ENCODE measurements around the gene TRABD2B.

The TRABD2B gene

GRCh38 chr1:47767741-47768100 is 229.5 kb downstream of the TRABD2B start:
- no peak for ATAC-seq (ENCODE audit: insufficient read depth, low read depth)

GRCh38 chr1:47766832-47767740 is 230.1 kb downstream of the TRABD2B start:
- Histone ChIP-seq H3K27me3 (ENCODE audit: insufficient read depth, low read length, poor library complexity) (peaks cover 8% of the 10 kb centered on the region), H3K9ac (ENCODE audit: low read depth, low read length) (no peak overlapping the region), H3K4me2 (ENCODE audit: insufficient read depth, low read length) (no peak overlapping the region), H3K4me1 (ENCODE audit: insufficient read depth, low read length) (no peaks in the 10 kb centered on the region), H3K9me3 (ENCODE audit: insufficient read depth, low read length, severe bottlenecking) (no peaks in the 10 kb centered on the region), H2AFZ (ENCODE audit: low read depth, low read length) (no peak overlapping the region), H3K4me3 (ENCODE audit: low read depth in 1 of 2, low read length in 2 of 2) (no peak overlapping the region), H4K20me1 (ENCODE audit: insufficient read depth, low read length) (no peaks in the 10 kb centered on the region), H3K36me3 (ENCODE audit: insufficient read depth, low read length) (no peaks in the 10 kb centered on the region), H3K27ac (ENCODE audit: low read length) (no peak overlapping the region), H3K79me2 (ENCODE audit: insufficient read depth, low read length) (no peaks in the 10 kb centered on the region)
- DNase-seq, result no peak
- no peak for TF ChIP-seq EZH2 (IDR thresholded peaks at IDR 0.05; ENCODE audit: borderline replicate concordance, low read depth, low read length, severe bottlenecking)
- TF ChIP-seq CTCF (IDR thresholded peaks at IDR 0.05; ENCODE audit: borderline replicate concordance, extremely low read depth, low read length, poor library complexity, severe bottlenecking), result no peak
- ATAC-seq (ENCODE audit: insufficient read depth, low read depth), result no peak

More at GRCh38 chr1:47767741-47768100, 229.5 kb downstream of the TRABD2B start:
- no peaks in the 10 kb centered on the region for H3K4me1 ChIP-seq (ENCODE audit: insufficient read depth, low read length)
- no peaks in the 10 kb centered on the region for H3K79me2 ChIP-seq (ENCODE audit: insufficient read depth, low read length)
- no peaks in the 10 kb centered on the region for H4K20me1 ChIP-seq (ENCODE audit: insufficient read depth, low read length)
- no peak overlapping the region for H3K4me3 ChIP-seq (ENCODE audit: low read depth in 1 of 2, low read length in 2 of 2)
- no peak overlapping the region for H2AFZ ChIP-seq (ENCODE audit: low read depth, low read length)
- H3K27me3 ChIP-seq (ENCODE audit: insufficient read depth, low read length, poor library complexity), result peaks cover 8% of the 10 kb centered on the region
- H3K36me3 ChIP-seq (ENCODE audit: insufficient read depth, low read length), result no peaks in the 10 kb centered on the region
- H3K9me3 ChIP-seq (ENCODE audit: insufficient read depth, low read length, severe bottlenecking), result no peaks in the 10 kb centered on the region
- no peak overlapping the region for H3K4me2 ChIP-seq (ENCODE audit: insufficient read depth, low read length)
- TF ChIP-seq EZH2 (IDR thresholded peaks at IDR 0.05; ENCODE audit: borderline replicate concordance, low read depth, low read length, severe bottlenecking), result no peak
- no peak for TF ChIP-seq CTCF (IDR thresholded peaks at IDR 0.05; ENCODE audit: borderline replicate concordance, extremely low read depth, low read length, poor library complexity, severe bottlenecking)
- H3K9ac ChIP-seq (ENCODE audit: low read depth, low read length), result no peak overlapping the region
- DNase-seq, result no peak
- no peak overlapping the region for H3K27ac ChIP-seq (ENCODE audit: low read length)

GRCh38 chr1:47765742-47766485 is 231.3 kb downstream of the TRABD2B start:
- Histone ChIP-seq H3K9ac (ENCODE audit: low read depth, low read length) (no peak overlapping the region), H3K4me1 (ENCODE audit: insufficient read depth, low read length) (no peaks in the 10 kb centered on the region), H3K9me3 (ENCODE audit: insufficient read depth, low read length, severe bottlenecking) (no peaks in the 10 kb centered on the region), H4K20me1 (ENCODE audit: insufficient read depth, low read length) (no peaks in the 10 kb centered on the region; the same call in 1 of the 2 replicates), H3K79me2 (ENCODE audit: insufficient read depth, low read length) (no peaks in the 10 kb centered on the region), H3K4me2 (ENCODE audit: insufficient read depth, low read length) (no peak overlapping the region), H2AFZ (ENCODE audit: low read depth, low read length) (no peak overlapping the region), H3K36me3 (ENCODE audit: insufficient read depth, low read length) (no peaks in the 10 kb centered on the region), H3K4me3 (ENCODE audit: low read depth in 1 of 2, low read length in 2 of 2) (no peak overlapping the region), H3K27ac (ENCODE audit: low read length) (no peak overlapping the region), H3K27me3 (ENCODE audit: insufficient read depth, low read length, poor library complexity) (peaks cover 10% of the 10 kb centered on the region)
- ATAC-seq (ENCODE audit: insufficient read depth, low read depth) (no peak), DNase-seq (no peak)
- TF ChIP-seq EZH2 (IDR thresholded peaks at IDR 0.05; ENCODE audit: borderline replicate concordance, low read depth, low read length, severe bottlenecking), result no peak
- TF ChIP-seq CTCF (IDR thresholded peaks at IDR 0.05; ENCODE audit: borderline replicate concordance, extremely low read depth, low read length, poor library complexity, severe bottlenecking), result no peak

Measured in DND-41 (cell line).